Omental fat pad (tissue), 4 donors: ENCODE measurements around the gene SLC30A9. TPM values are rescaled to one million over a fixed set of nuclear protein-coding genes. Genes with fewer than 3 reads are reported as not detected.

ENCODE experiments used
- ATAC-seq: fragments of 150-250 bp; one replicate; pipeline ENCODE4 v1.9.1; 2016; ENCODE audit warnings: mild to moderate bottlenecking, moderate library complexity; ENCODE audit not compliant: low FRiP score
- DNase-seq: peaks from one replicate; pipeline ENCODE4 v3.0.0-alpha.2; 2019; ENCODE audit warnings: low spot score
- total RNA-seq, 4 donors: library from RNA; depleted of rRNA; stranded (reverse); fragments of >200 nt; gene quantifications; one replicate each; pipeline ENCODE4 v1.1.0, GENCODE V29; 2016
- TF ChIP-seq, protein P1 (sequence below), 3 donors: fragments of 450-650 bp; IDR thresholded peaks; one replicate each; pipeline ENCODE4 v1.5.1; 2016 to 2017; ENCODE audit warnings: antibody characterized with exemption in 3 of 3, mild to moderate bottlenecking in 3 of 3, moderate library complexity in 2 of 3

The SLC30A9 gene
- total RNA-seq, 4 donors from 2014 or later: 31.6 to 38.8 (median 35.0) TPM

DNA sequence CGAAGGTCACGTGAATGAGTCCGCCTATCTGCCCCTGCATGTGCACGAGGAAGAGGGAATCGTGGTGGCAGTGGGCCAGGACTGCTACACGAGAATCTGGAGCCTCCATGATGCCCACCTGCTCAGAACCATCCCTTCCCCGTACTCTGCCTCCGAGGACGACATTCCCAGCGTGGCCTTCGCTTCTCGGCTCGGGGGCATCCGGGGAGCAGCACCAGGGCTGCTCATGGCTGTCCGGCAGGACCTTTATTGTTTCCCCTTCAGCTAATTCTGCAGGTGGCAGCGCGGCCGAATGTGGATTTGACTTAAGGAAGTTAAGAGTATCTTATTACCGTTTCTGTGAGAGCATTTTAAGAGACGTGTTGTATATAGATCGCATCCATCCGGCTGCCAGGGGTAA is 7.6 kb upstream of the SLC30A9 start:
- no peak for DNase-seq
- ATAC-seq: no peak
- TF ChIP-seq, protein P1, sequence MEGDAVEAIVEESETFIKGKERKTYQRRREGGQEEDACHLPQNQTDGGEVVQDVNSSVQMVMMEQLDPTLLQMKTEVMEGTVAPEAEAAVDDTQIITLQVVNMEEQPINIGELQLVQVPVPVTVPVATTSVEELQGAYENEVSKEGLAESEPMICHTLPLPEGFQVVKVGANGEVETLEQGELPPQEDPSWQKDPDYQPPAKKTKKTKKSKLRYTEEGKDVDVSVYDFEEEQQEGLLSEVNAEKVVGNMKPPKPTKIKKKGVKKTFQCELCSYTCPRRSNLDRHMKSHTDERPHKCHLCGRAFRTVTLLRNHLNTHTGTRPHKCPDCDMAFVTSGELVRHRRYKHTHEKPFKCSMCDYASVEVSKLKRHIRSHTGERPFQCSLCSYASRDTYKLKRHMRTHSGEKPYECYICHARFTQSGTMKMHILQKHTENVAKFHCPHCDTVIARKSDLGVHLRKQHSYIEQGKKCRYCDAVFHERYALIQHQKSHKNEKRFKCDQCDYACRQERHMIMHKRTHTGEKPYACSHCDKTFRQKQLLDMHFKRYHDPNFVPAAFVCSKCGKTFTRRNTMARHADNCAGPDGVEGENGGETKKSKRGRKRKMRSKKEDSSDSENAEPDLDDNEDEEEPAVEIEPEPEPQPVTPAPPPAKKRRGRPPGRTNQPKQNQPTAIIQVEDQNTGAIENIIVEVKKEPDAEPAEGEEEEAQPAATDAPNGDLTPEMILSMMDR (IDR thresholded peaks at IDR 0.05): no peak

GRCh38 chr4:41985151-41985550 is 5.2 kb upstream of the SLC30A9 start:
- TF ChIP-seq, protein P1 (IDR thresholded peaks at IDR 0.05): no peak
- ATAC-seq (no peak), DNase-seq (no peak)

DNA sequence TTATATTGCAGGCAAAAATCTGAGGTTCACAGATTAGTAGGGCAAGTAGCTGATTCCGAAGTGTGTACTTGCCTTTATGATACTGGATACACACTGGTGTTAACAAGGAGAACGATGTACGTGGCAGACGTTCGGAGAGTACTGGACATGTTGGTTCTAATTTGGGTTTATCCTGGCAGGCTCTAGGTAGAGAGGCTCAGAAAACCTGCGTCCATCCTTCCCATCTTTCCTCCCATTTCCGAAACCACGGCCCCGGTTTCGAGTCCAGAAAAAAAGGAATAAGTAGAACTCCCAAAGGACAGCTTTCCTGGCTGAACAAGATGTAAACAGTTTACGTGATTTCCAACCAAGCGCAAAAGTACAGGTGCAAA is 351 bp upstream of the SLC30A9 start:
- TF ChIP-seq, protein P1 (IDR thresholded peaks at IDR 0.05): no peak
- peak; percentile 24 for ATAC-seq
- no peak for DNase-seq

DNA sequence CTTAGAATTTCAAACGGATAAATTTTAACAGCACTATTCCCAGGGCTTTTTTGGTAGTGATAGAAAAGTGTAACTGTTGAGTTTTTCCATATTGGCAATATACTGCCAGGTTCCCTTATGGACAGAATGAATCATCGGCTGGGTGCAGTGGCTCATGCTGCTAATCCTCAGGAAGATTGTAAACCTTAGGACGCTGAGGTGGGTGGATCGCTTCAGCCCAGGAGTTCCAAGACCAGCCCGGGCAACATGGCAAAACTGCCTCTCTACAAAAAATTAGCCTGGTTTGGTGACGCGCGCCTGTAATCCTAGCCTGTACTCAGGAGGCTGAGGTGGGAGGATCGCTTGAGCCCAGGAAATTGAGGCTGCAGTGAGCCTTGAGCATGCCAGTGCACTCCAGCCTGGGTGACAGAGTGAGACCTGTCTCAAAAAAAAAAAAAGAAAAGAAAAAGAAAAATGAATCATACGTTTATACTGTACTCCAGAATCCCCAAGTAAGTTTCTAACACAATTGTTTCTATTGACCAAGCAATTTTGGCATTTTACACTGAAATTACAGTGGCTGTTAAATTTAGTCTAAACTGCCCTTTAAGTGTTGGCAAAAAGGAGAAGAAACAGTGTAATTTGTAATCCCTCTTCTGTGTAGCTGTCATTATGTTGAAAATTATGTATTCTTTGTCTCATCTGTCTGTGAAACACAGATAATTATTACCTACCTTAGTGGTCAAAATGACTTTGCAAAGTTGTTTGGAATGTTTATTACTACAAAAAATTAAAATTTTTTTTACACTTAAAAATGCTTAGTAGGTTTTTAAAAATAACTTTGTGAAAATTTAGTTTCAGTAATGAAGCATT is 1.8 kb downstream of the SLC30A9 start:
- DNase-seq: no peak
- TF ChIP-seq, protein P1 (IDR thresholded peaks at IDR 0.05): no peak
- ATAC-seq: no peak

- TF ChIP-seq, protein P1 (IDR thresholded peaks at IDR 0.05): no peak
- no peak for DNase-seq
- ATAC-seq: no peak
Observed at GRCh38 chr4:41992967-41993857, 2.9 kb downstream of the SLC30A9 start.

DNA sequence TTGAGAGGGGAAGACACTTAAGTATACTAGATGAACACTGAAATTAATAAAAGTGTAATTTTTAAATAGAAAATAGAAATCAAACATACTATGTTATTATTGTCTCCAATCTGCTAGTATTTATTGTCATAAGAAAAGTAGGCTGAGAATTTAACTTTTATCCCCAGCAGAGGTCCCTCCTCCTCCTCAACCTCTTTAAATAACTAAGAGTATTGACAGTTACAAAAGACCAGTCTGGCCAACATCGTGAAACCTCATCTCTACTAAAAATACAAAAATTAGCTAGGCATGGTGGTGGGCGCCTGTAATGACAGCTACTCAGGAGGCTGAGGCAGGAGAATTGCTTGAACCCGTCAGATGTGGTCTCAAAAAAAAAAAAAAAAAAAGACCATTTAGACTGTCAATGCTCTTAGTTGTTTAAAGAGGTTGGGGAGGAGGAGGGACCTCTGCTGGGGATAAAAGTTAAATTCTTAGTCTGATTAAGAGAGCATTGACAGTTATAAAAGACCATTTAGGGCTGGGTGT is 4.2 kb downstream of the SLC30A9 start:
- ATAC-seq (no peak), DNase-seq (no peak)
- TF ChIP-seq, protein P1 (IDR thresholded peaks at IDR 0.05): no peak
